Activated effector memory CD4-positive, alpha-beta T cell treated with Interleukin-2 at 50 U/mL for 16 hours (primary cell): ENCODE data around the gene BEND3.
"Not testable (repeated sequence)": the region's sequence is repeated elsewhere in the genome, so short reads cannot be mapped to it uniquely, and the experiment has no call there.

Source experiments
- DNase-seq: peaks from one replicate; pipeline ENCODE4 v3.0.0-alpha.2; 2020

The BEND3 gene

GRCh38 chr6:107120404-107120803, 5.1 kb upstream of the BEND3 start:
- no peak for DNase-seq

GRCh38 chr6:107118976-107119375, 3.7 kb upstream of the BEND3 start:
- no peak for DNase-seq

GRCh38 chr6:107118540-107118939, 3.2 kb upstream of the BEND3 start:
- not testable (repeated sequence) for DNase-seq

- no peak for DNase-seq
These were observed 1.6 kb upstream of the BEND3 start for GRCh38 chr6:107116931-107117330.

- DNase-seq = no peak
These were observed 1.1 kb upstream of the BEND3 start for GRCh38 chr6:107116328-107116892.

- DNase-seq = no peak
These were observed 496 bp upstream of the BEND3 start for GRCh38 chr6:107115695-107116327.

- DNase-seq = peak; percentile 58
These were observed 946 bp downstream of the BEND3 start for GRCh38 chr6:107114213-107114925.

GRCh38 chr6:107110200-107110599, 5.1 kb downstream of the BEND3 start:
- DNase-seq = no peak

GRCh38 chr6:107108201-107108890, 7.0 kb downstream of the BEND3 start:
- DNase-seq = no peak

GRCh38 chr6:107107791-107108190, 7.5 kb downstream of the BEND3 start:
- no peak for DNase-seq

GRCh38 chr6:107106165-107106564, 9.2 kb downstream of the BEND3 start:
- DNase-seq = no peak

GRCh38 chr6:107105511-107106116, 9.7 kb downstream of the BEND3 start:
- no peak for DNase-seq

- DNase-seq = no peak
These were observed 12.2 kb downstream of the BEND3 start for GRCh38 chr6:107103082-107103481.

GRCh38 chr6:107102414-107102805, 12.9 kb downstream of the BEND3 start:
- no peak for DNase-seq

- DNase-seq = no peak
These were observed 13.5 kb downstream of the BEND3 start for GRCh38 chr6:107101686-107102413.

- no peak for DNase-seq
These were observed 14.1 kb downstream of the BEND3 start for GRCh38 chr6:107101211-107101610.

- no peak for DNase-seq
These were observed 16.6 kb downstream of the BEND3 start for GRCh38 chr6:107098436-107099307.

- not testable (repeated sequence) for DNase-seq
These were observed 30.9 kb downstream of the BEND3 start for GRCh38 chr6:107084459-107084858.

- DNase-seq = no peak
These were observed 31.4 kb downstream of the BEND3 start for GRCh38 chr6:107083921-107084320.

- DNase-seq = no peak
These were observed 32.1 kb downstream of the BEND3 start for GRCh38 chr6:107083047-107083768.

GRCh38 chr6:107082045-107082444, 33.3 kb downstream of the BEND3 start:
- no peak for DNase-seq
